Measurements from ENCODE around the gene ZNF358. TPM values are rescaled to one million over a fixed set of nuclear protein-coding genes. Genes with fewer than 3 reads are reported as not detected.

The ZNF358 gene
- total RNA-seq, 4 donors from 2014 or later, result 30.4 to 42.8 (median 36.9) TPM

DNA sequence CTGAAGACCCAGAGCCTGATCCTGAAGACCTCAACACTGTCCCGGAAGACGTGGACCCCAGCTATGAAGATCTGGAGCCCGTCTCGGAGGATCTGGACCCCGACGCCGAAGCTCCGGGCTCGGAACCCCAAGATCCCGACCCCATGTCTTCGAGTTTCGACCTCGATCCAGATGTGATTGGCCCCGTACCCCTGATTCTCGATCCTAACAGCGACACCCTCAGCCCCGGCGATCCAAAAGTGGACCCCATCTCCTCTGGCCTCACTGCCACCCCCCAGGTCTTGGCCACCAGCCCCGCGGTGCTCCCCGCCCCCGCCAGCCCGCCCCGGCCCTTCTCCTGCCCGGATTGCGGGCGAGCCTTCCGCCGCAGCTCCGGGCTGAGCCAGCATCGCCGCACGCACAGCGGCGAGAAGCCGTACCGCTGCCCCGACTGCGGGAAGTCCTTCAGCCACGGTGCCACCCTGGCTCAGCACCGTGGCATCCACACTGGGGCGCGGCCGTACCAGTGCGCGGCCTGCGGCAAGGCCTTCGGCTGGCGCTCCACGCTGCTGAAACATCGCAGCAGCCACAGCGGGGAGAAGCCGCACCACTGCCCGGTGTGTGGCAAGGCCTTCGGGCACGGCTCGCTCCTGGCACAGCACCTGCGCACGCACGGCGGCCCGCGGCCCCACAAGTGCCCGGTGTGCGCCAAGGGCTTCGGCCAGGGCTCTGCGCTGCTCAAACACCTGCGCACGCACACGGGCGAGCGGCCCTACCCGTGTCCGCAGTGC is 3.6 kb downstream of the ZNF358 start:
- DNase-seq (ENCODE audit: low spot score in 2 of 2), result peak in 1 of 2 donors; percentile 81
- 92 to 97% methylated on average over 73 to 74 of the region's 74 CpGs for WGBS, 2 donors
- TF ChIP-seq, protein P1, sequence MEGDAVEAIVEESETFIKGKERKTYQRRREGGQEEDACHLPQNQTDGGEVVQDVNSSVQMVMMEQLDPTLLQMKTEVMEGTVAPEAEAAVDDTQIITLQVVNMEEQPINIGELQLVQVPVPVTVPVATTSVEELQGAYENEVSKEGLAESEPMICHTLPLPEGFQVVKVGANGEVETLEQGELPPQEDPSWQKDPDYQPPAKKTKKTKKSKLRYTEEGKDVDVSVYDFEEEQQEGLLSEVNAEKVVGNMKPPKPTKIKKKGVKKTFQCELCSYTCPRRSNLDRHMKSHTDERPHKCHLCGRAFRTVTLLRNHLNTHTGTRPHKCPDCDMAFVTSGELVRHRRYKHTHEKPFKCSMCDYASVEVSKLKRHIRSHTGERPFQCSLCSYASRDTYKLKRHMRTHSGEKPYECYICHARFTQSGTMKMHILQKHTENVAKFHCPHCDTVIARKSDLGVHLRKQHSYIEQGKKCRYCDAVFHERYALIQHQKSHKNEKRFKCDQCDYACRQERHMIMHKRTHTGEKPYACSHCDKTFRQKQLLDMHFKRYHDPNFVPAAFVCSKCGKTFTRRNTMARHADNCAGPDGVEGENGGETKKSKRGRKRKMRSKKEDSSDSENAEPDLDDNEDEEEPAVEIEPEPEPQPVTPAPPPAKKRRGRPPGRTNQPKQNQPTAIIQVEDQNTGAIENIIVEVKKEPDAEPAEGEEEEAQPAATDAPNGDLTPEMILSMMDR (IDR thresholded peaks at IDR 0.05), result no peak
- TF ChIP-seq POLR2A (IDR thresholded peaks at IDR 0.05), result no peak
- H3K4me3 ChIP-seq (ENCODE audit: low read depth, poor library complexity, severe bottlenecking), result no peak overlapping the region
- intact Hi-C loops (cut with DNase I; ENCODE audit: low total_unique reads), result no loop called here

DNA sequence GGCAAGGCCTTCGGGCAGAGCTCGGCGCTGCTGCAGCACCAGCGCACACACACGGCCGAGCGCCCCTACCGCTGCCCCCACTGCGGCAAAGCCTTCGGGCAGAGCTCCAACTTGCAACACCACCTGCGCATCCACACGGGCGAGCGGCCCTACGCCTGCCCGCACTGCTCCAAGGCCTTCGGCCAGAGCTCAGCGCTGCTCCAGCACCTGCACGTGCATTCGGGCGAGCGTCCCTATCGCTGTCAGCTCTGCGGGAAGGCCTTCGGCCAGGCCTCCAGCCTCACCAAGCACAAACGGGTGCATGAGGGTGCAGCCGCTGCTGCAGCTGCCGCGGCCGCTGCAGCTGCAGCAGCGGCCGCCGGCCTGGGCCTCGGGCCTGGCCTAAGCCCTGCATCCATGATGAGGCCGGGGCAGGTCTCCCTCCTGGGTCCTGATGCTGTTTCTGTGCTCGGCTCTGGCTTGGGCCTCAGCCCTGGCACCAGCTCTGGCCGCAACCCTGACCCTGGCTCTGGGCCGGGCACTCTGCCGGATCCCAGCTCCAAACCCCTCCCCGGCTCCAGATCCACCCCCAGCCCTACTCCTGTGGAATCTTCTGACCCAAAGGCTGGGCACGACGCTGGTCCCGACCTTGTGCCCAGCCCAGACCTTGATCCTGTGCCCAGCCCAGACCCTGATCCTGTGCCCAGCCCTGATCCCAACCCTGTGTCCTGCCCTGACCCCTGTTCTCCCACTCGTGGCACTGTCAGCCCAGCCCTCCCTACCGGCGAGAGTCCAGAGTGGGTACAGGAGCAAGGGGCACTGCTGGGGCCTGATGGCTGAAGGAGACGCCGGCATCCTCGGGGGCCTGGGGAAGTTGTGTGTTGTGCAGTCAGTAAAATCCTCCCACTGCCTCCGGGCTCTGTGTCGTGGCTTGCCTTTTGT is 4.5 kb downstream of the ZNF358 start:
- peak in 1 of 2 donors; percentile 82 for DNase-seq (ENCODE audit: low spot score in 2 of 2)

DNA sequence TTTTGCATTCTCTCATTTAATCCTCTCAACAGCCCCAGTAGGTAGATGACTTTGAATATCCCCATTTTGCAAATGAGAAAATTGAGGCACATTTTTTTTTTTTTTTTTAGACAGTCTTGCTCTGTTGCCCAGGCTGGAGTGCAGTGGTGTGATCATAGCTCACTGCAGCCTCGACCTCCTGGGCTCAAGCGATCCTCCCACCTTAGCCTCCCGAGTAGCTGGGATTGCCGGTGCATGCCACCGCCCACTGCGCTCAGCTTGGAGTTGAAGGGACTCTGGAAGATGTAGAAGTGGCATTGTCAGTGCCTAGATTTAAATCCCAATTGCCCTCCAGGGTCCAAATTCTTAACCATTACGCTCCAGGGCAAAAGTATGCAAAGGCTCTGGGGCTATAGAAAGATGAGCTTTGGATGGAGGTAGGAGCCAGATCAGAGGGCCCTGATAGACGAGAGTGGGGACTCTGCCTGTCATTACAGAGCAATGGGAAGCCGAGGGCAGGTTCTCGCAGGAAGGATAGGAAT is 5.7 kb downstream of the ZNF358 start:
- WGBS, 2 donors, result 47 to 48% methylated on average over 10 of the region's 10 CpGs
- intact Hi-C loops (cut with DNase I; ENCODE audit: low total_unique reads), result no loop called here
- TF ChIP-seq, protein P1 (IDR thresholded peaks at IDR 0.05), result no peak
- no peak for TF ChIP-seq POLR2A (IDR thresholded peaks at IDR 0.05)
- DNase-seq (ENCODE audit: low spot score in 2 of 2), result no peak
- no peak overlapping the region for H3K4me3 ChIP-seq (ENCODE audit: low read depth, poor library complexity, severe bottlenecking)

More for the DNA sequence above, 4.5 kb downstream of the ZNF358 start:
- WGBS, 2 donors, result 85 to 90% methylated on average over 29 to 38 of the region's 51 CpGs
- H3K4me3 ChIP-seq (ENCODE audit: low read depth, poor library complexity, severe bottlenecking), result no peak overlapping the region
- TF ChIP-seq, protein P1 (IDR thresholded peaks at IDR 0.05), result no peak
- no peak for TF ChIP-seq POLR2A (IDR thresholded peaks at IDR 0.05)
- intact Hi-C loops (cut with DNase I; ENCODE audit: low total_unique reads), result no loop called here

DNA sequence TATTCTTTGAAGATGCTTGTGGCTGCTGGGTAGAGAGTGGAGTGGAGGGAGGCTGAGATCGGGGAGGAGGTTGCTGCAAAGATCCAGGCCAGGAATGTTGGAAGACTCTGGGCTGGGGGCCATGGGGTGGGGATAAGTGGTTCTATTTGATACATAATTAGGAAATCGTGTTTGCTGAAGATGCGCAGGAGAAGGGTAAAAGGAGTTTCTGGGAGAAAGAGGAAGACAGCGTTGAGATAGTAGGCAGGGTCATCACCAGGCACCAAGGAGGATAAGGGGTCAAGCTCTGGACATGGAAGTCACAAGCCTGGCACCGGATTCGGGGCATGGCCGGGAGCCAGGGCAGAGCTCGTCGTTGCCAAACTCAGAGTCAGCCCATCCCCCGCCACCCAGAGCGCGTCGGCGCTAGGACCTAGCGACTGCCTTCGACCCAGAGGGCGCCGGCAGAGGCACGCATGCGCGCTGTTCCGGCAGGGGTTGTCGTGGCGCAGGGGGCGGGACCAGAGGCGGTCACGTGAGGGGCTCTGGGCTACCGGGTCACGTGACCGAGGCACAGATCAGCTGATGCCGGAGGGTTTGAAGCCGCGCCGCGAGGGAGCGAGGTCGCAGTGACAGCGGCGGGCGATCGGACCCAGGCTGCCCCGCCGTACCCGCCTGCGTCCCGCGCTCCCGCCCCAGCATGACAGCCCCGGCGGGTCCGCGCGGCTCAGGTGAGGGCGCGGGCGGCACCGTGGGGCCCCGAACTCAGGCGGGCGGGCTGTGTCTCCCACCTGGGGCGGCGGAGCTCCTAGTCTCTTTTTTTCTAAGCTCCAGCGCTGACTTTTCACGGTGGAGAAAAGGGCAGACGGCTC is 6.4 kb downstream of the ZNF358 start, which contains the start of gene MCOLN1:
Gene MCOLN1 (plus strand): TSS at position 553 of the 851 bp plus-strand sequence. CDS start 127 bp downstream, at position 680.
- TF ChIP-seq, protein P1 (IDR thresholded peaks at IDR 0.05), result no peak
- no peak for TF ChIP-seq POLR2A (IDR thresholded peaks at IDR 0.05)
- intact Hi-C loops (cut with DNase I; ENCODE audit: low total_unique reads), result no loop called here
- peak; percentile 99 to 100 for DNase-seq (ENCODE audit: low spot score in 2 of 2)
- 1% methylated on average over 35 to 53 of the region's 65 CpGs for WGBS, 2 donors
- H3K4me3 ChIP-seq (ENCODE audit: low read depth, poor library complexity, severe bottlenecking), result peak within 1 kb of the TSS; percentile 77

Measured in lower leg skin (tissue), 4 donors.